Neural progenitor cell (in vitro differentiated cells): ENCODE results near the gene PAFAH2. TPM values are rescaled to one million over a fixed set of nuclear protein-coding genes. Genes with fewer than 3 reads are reported as not detected.

ENCODE experiments used
- DNase-seq: peaks from one replicate; pipeline ENCODE4 v3.0.0-alpha.2; 2016; ENCODE audit warnings: low spot score
- H2AFZ ChIP-seq: fragments of 200-600 bp; sonication (generic); replicated peaks from 2 replicates; pipeline ENCODE4 v1.6.1; 2016; ENCODE audit warnings: antibody characterized with exemption
- H3F3A ChIP-seq: fragments of 200-600 bp; sonication (generic); 2 replicates; pipeline ENCODE4 v1.6.1; 2016; ENCODE audit warnings: antibody characterized with exemption, low read depth
- H3K27ac ChIP-seq: fragments of 200-600 bp; sonication (generic); 2 replicates; pipeline ENCODE4 v1.5.1; 2016; ENCODE audit warnings: mild to moderate bottlenecking
- H3K27me3 ChIP-seq: fragments of 200-600 bp; sonication (generic); 2 replicates; pipeline ENCODE4 v1.6.1; 2016; ENCODE audit warnings: mild to moderate bottlenecking, moderate library complexity
- H3K36me3 ChIP-seq: fragments of 200-600 bp; sonication (generic); 2 replicates; pipeline ENCODE4 v1.5.1; 2016
- H3K4me1 ChIP-seq: fragments of 200-600 bp; sonication (generic); 2 replicates; pipeline ENCODE4 v1.6.1; 2016; ENCODE audit warnings: mixed run types
- H3K4me2 ChIP-seq: fragments of 200-600 bp; sonication (generic); 2 replicates; pipeline ENCODE4 v1.6.1; 2016
- H3K4me3 ChIP-seq: fragments of 200-600 bp; sonication (generic); 2 replicates; pipeline ENCODE4 v1.5.1; 2016
- H3K79me2 ChIP-seq: fragments of 200-600 bp; sonication (generic); 2 replicates; pipeline ENCODE4 v1.6.1; 2016; ENCODE audit warnings: low read depth
- H3K9ac ChIP-seq: fragments of 200-600 bp; sonication (generic); 2 replicates; pipeline ENCODE4 v1.6.1; 2016
- H3K9me3 ChIP-seq: fragments of 200-600 bp; sonication (generic); 2 replicates; pipeline ENCODE4 v1.5.1; 2016; ENCODE audit warnings: low read depth
- H4K20me1 ChIP-seq: fragments of 200-600 bp; sonication (generic); 2 replicates; pipeline ENCODE4 v1.6.1; 2016; ENCODE audit warnings: low read depth
- H3K27ac Mint-ChIP-seq: 3 replicates; pipeline ENCODE4 v1.8.0; 2021; ENCODE audit warnings: mixed read lengths
- H3K27me3 Mint-ChIP-seq: 2 replicates; pipeline ENCODE4 v1.8.0; 2022; ENCODE audit warnings: low read depth, mild to moderate bottlenecking, inconsistent platforms, moderate library complexity, mixed read lengths; ENCODE audit not compliant: insufficient read depth
- H3K36me3 Mint-ChIP-seq: 3 replicates; pipeline ENCODE4 v1.8.0; 2021; ENCODE audit warnings: mixed read lengths
- H3K4me1 Mint-ChIP-seq: 3 replicates; pipeline ENCODE4 v1.8.0; 2021; ENCODE audit warnings: mixed read lengths
- H3K4me3 Mint-ChIP-seq: 3 replicates; pipeline ENCODE4 v1.8.0; 2021; ENCODE audit warnings: mild to moderate bottlenecking, moderate library complexity, mixed read lengths
- H3K9me3 Mint-ChIP-seq: 3 replicates; pipeline ENCODE4 v1.8.0; 2020; ENCODE audit warnings: mixed read lengths
- EZH2 ChIP-seq: fragments of 200-600 bp; sonication (generic); IDR thresholded peaks from 2 replicates; pipeline ENCODE4 v1.6.1; 2017; ENCODE audit warnings: antibody characterized with exemption, mild to moderate bottlenecking, moderate library complexity
- EZH2phosphoT487 ChIP-seq: fragments of 200-600 bp; sonication (generic); IDR thresholded peaks from 2 replicates; pipeline ENCODE4 v1.6.1; 2017; ENCODE audit warnings: antibody characterized with exemption
- total RNA-seq: library from RNA; depleted of rRNA; stranded (reverse); fragments of >200 nt; gene quantifications from 2 replicates; pipeline ENCODE4 v1.2.3, GENCODE V29; 2015; ENCODE audit warnings: low replicate concordance
- TF ChIP-seq, protein P1 (sequence below): fragments of 200-600 bp; sonication (generic); IDR thresholded peaks from 2 replicates; pipeline ENCODE4 v1.5.1; 2017; ENCODE audit warnings: antibody characterized with exemption, mild to moderate bottlenecking

The PAFAH2 gene
- total RNA-seq, 1 donor from 2014 or later: 18.2 TPM

DNA sequence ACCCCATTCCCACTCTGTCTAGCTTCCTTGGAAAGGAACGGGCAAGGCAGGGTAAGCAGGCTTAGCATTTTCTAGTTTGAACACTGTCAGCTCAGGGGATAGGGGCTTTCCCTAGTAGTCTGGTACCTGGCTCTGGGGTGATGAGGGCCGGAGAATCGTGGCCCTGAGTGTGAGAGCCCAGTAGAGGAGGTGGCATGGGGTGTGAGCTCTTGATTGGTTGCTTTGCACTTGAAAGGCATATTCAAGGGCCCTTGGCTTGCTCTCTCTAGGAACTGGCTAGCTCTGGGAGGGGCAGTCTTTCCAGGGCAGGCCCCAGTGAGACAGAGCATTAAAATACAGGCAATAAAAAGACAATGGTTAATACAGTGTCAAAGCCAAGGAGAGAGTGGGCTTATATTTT, 13.0 kb upstream of the PAFAH2 start:
- Mint-ChIP-seq H3K27ac (no peak overlapping the region), H3K9me3 (no peaks in the 10 kb centered on the region), H3K4me1 (peaks cover 21% of the 10 kb centered on the region), H3K4me3 (no peak overlapping the region), H3K36me3 (no peaks in the 10 kb centered on the region), H3K27me3 (peaks cover 13% of the 10 kb centered on the region)
- no peak overlapping the region for H2AFZ ChIP-seq
- H3K27ac ChIP-seq: no peak overlapping the region
- H3K4me3 ChIP-seq: no peak overlapping the region
- H3K27me3 ChIP-seq: no peaks in the 10 kb centered on the region
- no peaks in the 10 kb centered on the region for H3K79me2 ChIP-seq
- H4K20me1 ChIP-seq: no peaks in the 10 kb centered on the region
- no peaks in the 10 kb centered on the region for H3K4me1 ChIP-seq
- H3F3A ChIP-seq: no peaks in the 10 kb centered on the region
- TF ChIP-seq, protein P1, sequence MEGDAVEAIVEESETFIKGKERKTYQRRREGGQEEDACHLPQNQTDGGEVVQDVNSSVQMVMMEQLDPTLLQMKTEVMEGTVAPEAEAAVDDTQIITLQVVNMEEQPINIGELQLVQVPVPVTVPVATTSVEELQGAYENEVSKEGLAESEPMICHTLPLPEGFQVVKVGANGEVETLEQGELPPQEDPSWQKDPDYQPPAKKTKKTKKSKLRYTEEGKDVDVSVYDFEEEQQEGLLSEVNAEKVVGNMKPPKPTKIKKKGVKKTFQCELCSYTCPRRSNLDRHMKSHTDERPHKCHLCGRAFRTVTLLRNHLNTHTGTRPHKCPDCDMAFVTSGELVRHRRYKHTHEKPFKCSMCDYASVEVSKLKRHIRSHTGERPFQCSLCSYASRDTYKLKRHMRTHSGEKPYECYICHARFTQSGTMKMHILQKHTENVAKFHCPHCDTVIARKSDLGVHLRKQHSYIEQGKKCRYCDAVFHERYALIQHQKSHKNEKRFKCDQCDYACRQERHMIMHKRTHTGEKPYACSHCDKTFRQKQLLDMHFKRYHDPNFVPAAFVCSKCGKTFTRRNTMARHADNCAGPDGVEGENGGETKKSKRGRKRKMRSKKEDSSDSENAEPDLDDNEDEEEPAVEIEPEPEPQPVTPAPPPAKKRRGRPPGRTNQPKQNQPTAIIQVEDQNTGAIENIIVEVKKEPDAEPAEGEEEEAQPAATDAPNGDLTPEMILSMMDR: no peak
- TF ChIP-seq EZH2 (no peak), EZH2phosphoT487 (no peak)
- H3K4me2 ChIP-seq: no peak overlapping the region
- no peak overlapping the region for H3K9ac ChIP-seq
- no peaks in the 10 kb centered on the region for H3K36me3 ChIP-seq
- H3K9me3 ChIP-seq: no peaks in the 10 kb centered on the region
- DNase-seq: no peak

DNA sequence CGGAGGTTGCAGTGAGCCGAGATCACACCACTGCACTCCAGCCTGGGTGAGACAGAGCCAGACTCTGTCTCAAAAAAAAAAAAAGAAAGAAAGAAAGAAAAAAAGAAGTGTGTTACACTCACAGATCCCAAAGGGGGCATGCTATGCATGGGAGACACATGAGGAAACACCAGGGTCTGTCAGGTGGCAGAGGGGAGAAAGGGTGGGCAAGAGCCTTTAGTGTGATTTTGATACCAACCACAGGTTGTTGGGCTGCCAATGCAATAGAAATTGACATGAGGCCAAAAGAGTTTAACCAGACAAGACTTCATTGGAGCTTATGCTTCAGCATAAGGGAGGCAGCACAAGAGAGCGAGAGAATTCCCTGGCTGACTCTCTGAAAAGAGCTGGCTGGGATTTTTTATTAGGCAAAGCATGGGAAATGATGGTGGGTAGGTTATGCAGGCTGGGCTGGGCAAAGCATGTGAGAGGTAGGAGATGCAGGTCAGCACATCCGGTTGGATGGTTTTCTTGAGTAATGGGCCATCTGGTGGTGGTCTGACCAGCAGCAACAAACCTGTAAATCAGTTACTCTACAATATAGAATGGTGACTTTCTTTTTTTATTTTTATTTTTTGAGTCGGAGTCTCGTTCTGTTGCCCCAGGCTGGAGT, 12.1 kb upstream of the PAFAH2 start:
- peaks cover 15% of the 10 kb centered on the region for H3K4me1 Mint-ChIP-seq
- no peaks in the 10 kb centered on the region for H3K27me3 ChIP-seq
- no peak overlapping the region for H3K4me3 Mint-ChIP-seq
- peak; percentile 64 for DNase-seq
- no peak overlapping the region for H3K4me2 ChIP-seq
- no peaks in the 10 kb centered on the region for H3F3A ChIP-seq
- H3K36me3 ChIP-seq: no peaks in the 10 kb centered on the region
- H3K27ac Mint-ChIP-seq: no peak overlapping the region
- H3K9me3 Mint-ChIP-seq: no peaks in the 10 kb centered on the region
- H3K4me1 ChIP-seq: no peaks in the 10 kb centered on the region
- H3K4me3 ChIP-seq: no peak overlapping the region
- TF ChIP-seq, protein P1: peak; percentile 52
- no peak for TF ChIP-seq EZH2phosphoT487
- no peak overlapping the region for H3K9ac ChIP-seq
- peaks cover 17% of the 10 kb centered on the region for H3K27me3 Mint-ChIP-seq
- H2AFZ ChIP-seq: no peak overlapping the region
- no peaks in the 10 kb centered on the region for H3K9me3 ChIP-seq
- no peaks in the 10 kb centered on the region for H3K79me2 ChIP-seq
- no peaks in the 10 kb centered on the region for H3K36me3 Mint-ChIP-seq
- H4K20me1 ChIP-seq: no peaks in the 10 kb centered on the region
- no peak overlapping the region for H3K27ac ChIP-seq

DNA sequence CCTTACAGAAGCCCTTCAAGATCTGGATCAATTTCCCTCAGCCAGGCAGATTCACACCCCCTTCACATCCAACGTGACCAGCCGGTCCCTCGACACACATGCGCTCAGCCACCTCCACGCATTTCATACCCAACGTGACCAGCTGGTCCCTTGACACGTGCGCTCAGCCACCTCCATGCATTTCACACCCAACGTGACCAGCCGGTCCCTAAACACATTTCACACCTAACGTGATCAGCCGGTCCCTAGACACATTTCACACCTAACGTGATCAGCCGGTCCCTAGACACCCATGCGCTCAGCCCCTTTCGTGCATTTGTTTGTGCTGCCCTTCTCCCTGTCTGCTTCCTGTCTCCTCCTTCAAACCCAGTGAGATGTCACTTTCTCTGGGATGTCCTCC, 8.8 kb upstream of the PAFAH2 start:
- Mint-ChIP-seq H3K9me3 (no peaks in the 10 kb centered on the region), H3K4me1 (peaks cover 14% of the 10 kb centered on the region), H3K27ac (peak overlapping the region; percentile 48), H3K4me3 (no peak overlapping the region), H3K36me3 (no peaks in the 10 kb centered on the region), H3K27me3 (peaks cover 16% of the 10 kb centered on the region)
- no peak for DNase-seq
- Histone ChIP-seq H3K9me3 (no peaks in the 10 kb centered on the region), H3K79me2 (no peaks in the 10 kb centered on the region), H3K4me3 (no peak overlapping the region), H3K4me1 (no peaks in the 10 kb centered on the region), H3K4me2 (no peak overlapping the region), H3K9ac (no peak overlapping the region), H3F3A (no peaks in the 10 kb centered on the region), H4K20me1 (no peaks in the 10 kb centered on the region), H2AFZ (no peak overlapping the region), H3K36me3 (no peaks in the 10 kb centered on the region), H3K27me3 (no peaks in the 10 kb centered on the region), H3K27ac (no peak overlapping the region)
- TF ChIP-seq EZH2phosphoT487 (no peak), EZH2 (no peak)
- TF ChIP-seq, protein P1: no peak
